RWPE2 (cell line): ENCODE measurements around the gene LYL1.
A peak's percentile ranks its signal among the peaks of the same experiment; 100 is the strongest.

Experiments
- ATAC-seq: fragments of 200-7000 bp; cut with Tn5 transposase; 3 replicates; pipeline ENCODE4 v1.9.1; 2021; ENCODE audit warnings: low read depth
- DNase-seq: peaks from one replicate; pipeline ENCODE4 v3.0.0-alpha.2; 2020; ENCODE audit warnings: low spot score
- H3K27ac ChIP-seq: fragments of 450-650 bp; 2 replicates; pipeline ENCODE4 v1.5.1; 2017; ENCODE audit warnings: mild to moderate bottlenecking; ENCODE audit not compliant: poor library complexity, severe bottlenecking
- H3K27me3 ChIP-seq: fragments of 250-450 bp; sonication (Bioruptor Pico); 2 replicates; pipeline ENCODE4 v1.5.1; 2021; ENCODE audit warnings: mild to moderate bottlenecking, moderate library complexity; ENCODE audit not compliant: insufficient read depth, poor library complexity, severe bottlenecking
- H3K36me3 ChIP-seq: fragments of 250-450 bp; sonication (Bioruptor Pico); 2 replicates; pipeline ENCODE4 v1.5.1; 2020; ENCODE audit warnings: low read depth, mild to moderate bottlenecking, moderate library complexity
- H3K4me1 ChIP-seq: fragments of 250-450 bp; sonication (Bioruptor Pico); 2 replicates; pipeline ENCODE4 v1.5.1; 2021; ENCODE audit warnings: mild to moderate bottlenecking, moderate library complexity; ENCODE audit not compliant: insufficient read depth, poor library complexity, severe bottlenecking
- H3K4me3 ChIP-seq: fragments of 250-450 bp; sonication (Bioruptor Pico); 2 replicates; pipeline ENCODE4 v1.5.1; 2021; ENCODE audit warnings: mild to moderate bottlenecking, moderate library complexity; ENCODE audit not compliant: severe bottlenecking
- H3K9me3 ChIP-seq: fragments of 250-450 bp; sonication (Bioruptor Pico); 2 replicates; pipeline ENCODE4 v1.5.1; 2021; ENCODE audit warnings: mild to moderate bottlenecking, moderate library complexity; ENCODE audit not compliant: severe bottlenecking
- TF ChIP-seq, protein P1 (sequence below): fragments of 450-650 bp; IDR thresholded peaks from one replicate; pipeline ENCODE4 v1.5.1; 2017; ENCODE audit warnings: mild to moderate bottlenecking, moderate library complexity; ENCODE audit not compliant: poor library complexity, severe bottlenecking

LYL1 gene

GRCh38 chr19:13127811-13128575, 25.3 kb upstream of the LYL1 start:
- Histone ChIP-seq H3K27me3 (no peaks in the 10 kb centered on the region), H3K4me3 (no peak overlapping the region), H3K9me3 (no peaks in the 10 kb centered on the region), H3K36me3 (peaks cover 45% of the 10 kb centered on the region), H3K4me1 (no peaks in the 10 kb centered on the region), H3K27ac (no peak overlapping the region)
- peak; percentile 15; the same call in 1 of the 3 replicates for ATAC-seq
- TF ChIP-seq, protein P1, sequence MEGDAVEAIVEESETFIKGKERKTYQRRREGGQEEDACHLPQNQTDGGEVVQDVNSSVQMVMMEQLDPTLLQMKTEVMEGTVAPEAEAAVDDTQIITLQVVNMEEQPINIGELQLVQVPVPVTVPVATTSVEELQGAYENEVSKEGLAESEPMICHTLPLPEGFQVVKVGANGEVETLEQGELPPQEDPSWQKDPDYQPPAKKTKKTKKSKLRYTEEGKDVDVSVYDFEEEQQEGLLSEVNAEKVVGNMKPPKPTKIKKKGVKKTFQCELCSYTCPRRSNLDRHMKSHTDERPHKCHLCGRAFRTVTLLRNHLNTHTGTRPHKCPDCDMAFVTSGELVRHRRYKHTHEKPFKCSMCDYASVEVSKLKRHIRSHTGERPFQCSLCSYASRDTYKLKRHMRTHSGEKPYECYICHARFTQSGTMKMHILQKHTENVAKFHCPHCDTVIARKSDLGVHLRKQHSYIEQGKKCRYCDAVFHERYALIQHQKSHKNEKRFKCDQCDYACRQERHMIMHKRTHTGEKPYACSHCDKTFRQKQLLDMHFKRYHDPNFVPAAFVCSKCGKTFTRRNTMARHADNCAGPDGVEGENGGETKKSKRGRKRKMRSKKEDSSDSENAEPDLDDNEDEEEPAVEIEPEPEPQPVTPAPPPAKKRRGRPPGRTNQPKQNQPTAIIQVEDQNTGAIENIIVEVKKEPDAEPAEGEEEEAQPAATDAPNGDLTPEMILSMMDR: no peak
- DNase-seq: no peak

GRCh38 chr19:13127051-13127450, 24.4 kb upstream of the LYL1 start:
- Histone ChIP-seq H3K9me3 (no peaks in the 10 kb centered on the region), H3K36me3 (peaks cover 46% of the 10 kb centered on the region), H3K4me3 (no peak overlapping the region), H3K27ac (no peak overlapping the region), H3K27me3 (no peaks in the 10 kb centered on the region), H3K4me1 (no peaks in the 10 kb centered on the region)
- TF ChIP-seq, protein P1: no peak
- DNase-seq (no peak), ATAC-seq (no peak)

DNA sequence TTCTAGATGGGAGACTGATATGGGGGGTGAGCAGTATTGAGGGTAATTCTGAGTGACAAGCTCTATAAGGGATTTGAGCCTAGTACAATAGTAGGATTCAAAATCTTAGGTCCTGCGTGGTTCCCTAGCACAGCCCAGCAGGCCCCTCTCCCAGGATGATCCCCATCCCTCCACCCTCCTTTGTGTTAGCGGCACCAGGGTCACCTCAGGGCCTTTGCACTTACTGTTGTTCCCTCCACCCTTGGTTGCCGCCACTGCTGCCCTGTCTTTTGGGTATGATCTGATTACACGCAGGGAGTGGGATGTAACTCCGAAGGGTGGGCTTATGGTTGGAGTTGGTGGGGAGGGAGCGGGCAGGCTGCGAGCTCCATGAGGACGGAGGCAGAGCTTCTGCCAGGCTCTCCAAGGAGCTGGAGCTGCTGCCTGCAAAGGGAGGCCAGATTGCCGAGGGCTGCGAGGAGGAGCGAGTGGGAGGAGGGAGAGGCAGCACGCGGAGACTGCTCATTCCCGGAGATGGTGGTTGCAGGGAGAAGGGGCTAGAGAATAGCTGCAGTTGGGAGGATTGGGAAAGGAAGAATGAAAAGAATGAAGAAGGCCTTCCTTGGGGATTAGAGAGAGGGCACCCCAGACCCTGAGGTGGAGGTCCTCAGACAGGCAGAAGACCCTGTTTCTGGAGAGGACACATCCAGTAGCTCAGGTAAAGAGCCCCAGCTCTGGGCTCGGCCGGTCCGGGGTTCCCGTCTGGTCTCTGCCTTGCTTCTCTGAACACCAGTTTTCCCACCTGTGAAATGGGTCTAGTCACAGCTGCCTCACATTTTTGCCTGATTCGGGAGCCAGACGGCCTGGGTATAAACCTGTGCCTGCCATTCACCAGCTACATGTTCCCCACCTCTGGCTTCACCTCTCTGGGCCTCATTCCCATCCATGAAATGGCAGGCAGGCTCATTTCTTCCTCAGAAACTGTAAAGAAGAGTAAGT, 20.6 kb upstream of the LYL1 start:
- no peaks in the 10 kb centered on the region for H3K9me3 ChIP-seq
- no peak for DNase-seq
- TF ChIP-seq, protein P1: no peak
- H3K4me1 ChIP-seq: peaks cover 5% of the 10 kb centered on the region
- H3K27ac ChIP-seq: no peak overlapping the region
- no peak for ATAC-seq
- H3K27me3 ChIP-seq: no peaks in the 10 kb centered on the region
- H3K4me3 ChIP-seq: no peak overlapping the region
- H3K36me3 ChIP-seq: peaks cover 50% of the 10 kb centered on the region

DNA sequence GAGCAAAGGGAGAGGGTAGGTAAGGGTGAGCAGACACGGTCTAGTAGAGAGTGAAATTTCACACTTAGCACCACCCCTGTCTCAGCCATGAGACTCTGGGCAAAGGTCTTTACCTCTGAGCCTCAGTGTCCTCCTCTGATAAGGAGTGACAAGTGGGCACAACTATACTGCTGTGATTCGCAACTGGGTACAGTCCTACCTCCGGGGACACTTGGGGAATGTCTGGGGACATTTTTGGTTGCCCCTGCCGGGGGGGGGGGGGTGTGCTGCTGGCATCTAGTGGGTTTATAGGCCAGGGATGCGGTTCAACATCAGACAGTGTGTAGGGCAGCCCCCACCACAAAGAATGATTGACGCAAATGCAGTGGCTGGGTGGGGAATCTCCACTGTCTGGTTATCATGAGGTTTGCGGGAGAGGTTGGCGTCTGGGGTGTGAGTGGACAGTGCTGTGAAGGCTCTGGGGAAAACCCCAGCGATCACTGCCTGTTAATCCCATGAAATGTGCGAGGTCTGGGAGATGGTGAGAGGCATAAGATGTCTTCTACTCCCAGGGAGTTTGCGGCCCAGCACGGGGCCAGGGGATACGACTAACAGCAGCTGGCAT, 19.7 kb upstream of the LYL1 start:
- H3K4me3 ChIP-seq: no peak overlapping the region
- no peak for DNase-seq
- peaks cover 50% of the 10 kb centered on the region for H3K36me3 ChIP-seq
- ATAC-seq: no peak
- H3K27me3 ChIP-seq: no peaks in the 10 kb centered on the region
- H3K4me1 ChIP-seq: peaks cover 5% of the 10 kb centered on the region
- H3K27ac ChIP-seq: no peak overlapping the region
- no peaks in the 10 kb centered on the region for H3K9me3 ChIP-seq
- TF ChIP-seq, protein P1: no peak
